Pulmonary artery endothelial cell (primary cell): Measurements from ENCODE around the gene NEU1. TPM values are rescaled to one million over a fixed set of nuclear protein-coding genes. Genes with fewer than 3 reads are reported as not detected.
"Not testable (repeated sequence)": the region's sequence is repeated elsewhere in the genome, so short reads cannot be mapped to it uniquely, and the experiment has no call there.

Experiments used
- DNase-seq: peaks from one replicate; pipeline ENCODE4 v3.0.0-alpha.2; 2011; ENCODE audit warnings: low read depth, low spot score
- total RNA-seq: library from RNA; depleted of rRNA; stranded (reverse); fragments of >200 nt; gene quantifications from 2 replicates; pipeline ENCODE4 v1.2.3, GENCODE V29; 2014

Gene NEU1
- total RNA-seq, 1 donor from 2014 or later = 54.3 TPM

- not testable (repeated sequence) for DNase-seq
Observed at GRCh38 chr6:31817929-31818511, 44.6 kb downstream of the NEU1 start.

GRCh38 chr6:31817133-31817928 lies 45.3 kb downstream of the NEU1 start:
- not testable (repeated sequence) for DNase-seq

- peak; percentile 91 for DNase-seq
Observed at GRCh38 chr6:31815025-31815838, 47.4 kb downstream of the NEU1 start, which contains the start of the genes HSPA1A and HSPA1L. Gene HSPA1A (plus strand): TSS chr6:31815543. CDS start chr6:31815757, 214 bp downstream. Gene HSPA1L (minus strand): TSS chr6:31815283. CDS start chr6:31811972, 3,311 bp downstream.

- DNase-seq = peak; percentile 92
Observed at GRCh38 chr6:31814677-31815024, 48.0 kb downstream of the NEU1 start.

- no peak for DNase-seq
Observed at GRCh38 chr6:31813465-31813849, 49.2 kb downstream of the NEU1 start.

- no peak for DNase-seq
Observed at GRCh38 chr6:31811645-31812044, 51.0 kb downstream of the NEU1 start.

- not testable (repeated sequence) for DNase-seq
Observed at GRCh38 chr6:31808599-31808998, 54.0 kb downstream of the NEU1 start.

Other genes starting within 250 kb of the NEU1 start
- not detected in 2 replicates for gene AIF1, start 247.6 kb downstream of the NEU1 start, total RNA-seq
- gene PRRC2A, start 242.1 kb downstream of the NEU1 start, total RNA-seq = 33.6 and 36.4 TPM in 2 replicates
- gene BAG6, start 210.2 kb downstream of the NEU1 start, total RNA-seq = 110 and 116 TPM in 2 replicates
- 0.40 and 0.46 TPM in 2 replicates for gene APOM, start 206.9 kb downstream of the NEU1 start, total RNA-seq
- gene C6orf47, start 202.0 kb downstream of the NEU1 start, total RNA-seq = 18.7 and 20.5 TPM in 2 replicates
- gene GPANK1, start 197.8 kb downstream of the NEU1 start, total RNA-seq = 12.1 and 12.5 TPM in 2 replicates
- 98.5 and 102 TPM in 2 replicates for gene CSNK2B, start 196.7 kb downstream of the NEU1 start, total RNA-seq
- 1.5 and 1.9 TPM in 2 replicates for gene LY6G5B, start 192.8 kb downstream of the NEU1 start, total RNA-seq
- gene LY6G5C, start 181.8 kb downstream of the NEU1 start, total RNA-seq = 0.86 and 0.88 TPM in 2 replicates
- 37.3 and 65.3 TPM in 2 replicates for gene ABHD16A, start 159.5 kb downstream of the NEU1 start, total RNA-seq
- not detected in 2 replicates for gene LY6G6F, start 156.0 kb downstream of the NEU1 start, total RNA-seq
- not detected in 2 replicates for gene LY6G6D, start 147.5 kb downstream of the NEU1 start, total RNA-seq
- not detected in 2 replicates for gene LY6G6C, start 141.1 kb downstream of the NEU1 start, total RNA-seq
- not detected in 2 replicates for gene MPIG6B, start 139.4 kb downstream of the NEU1 start, total RNA-seq
- gene DDAH2, start 133.5 kb downstream of the NEU1 start, total RNA-seq = 84.0 and 89.4 TPM in 2 replicates
- 860 and 926 TPM in 2 replicates for gene CLIC1, start 126.3 kb downstream of the NEU1 start, total RNA-seq
- 6.1 and 6.7 TPM in 2 replicates for gene MSH5, start 122.8 kb downstream of the NEU1 start, total RNA-seq
- gene SAPCD1, start 100.2 kb downstream of the NEU1 start, total RNA-seq = 0.78 and 0.92 TPM in 2 replicates
- under 0.01 and 0.11 TPM in 2 replicates for gene VWA7, start 85.5 kb downstream of the NEU1 start, total RNA-seq
- 73.2 and 74.0 TPM in 2 replicates for gene VARS1, start 67.1 kb downstream of the NEU1 start, total RNA-seq
- 45.8 and 55.3 TPM in 2 replicates for gene LSM2, start 55.9 kb downstream of the NEU1 start, total RNA-seq
- gene HSPA1L, start 47.5 kb downstream of the NEU1 start, total RNA-seq = 0.53 and 1.9 TPM in 2 replicates
- gene HSPA1A, start 47.3 kb downstream of the NEU1 start, total RNA-seq = 33.6 and 431 TPM in 2 replicates
- gene HSPA1B, start 35.1 kb downstream of the NEU1 start, total RNA-seq = 48.7 and 575 TPM in 2 replicates
- 0.07 TPM in 1 of 2 replicates, not detected in the other for gene SLC44A4, start 16.2 kb upstream of the NEU1 start, total RNA-seq
- gene EHMT2, start 34.9 kb upstream of the NEU1 start, total RNA-seq = 46.4 and 61.8 TPM in 2 replicates
- 3.5 and 5.2 TPM in 2 replicates for gene ZBTB12, start 39.3 kb upstream of the NEU1 start, total RNA-seq
- gene C2, start 64.9 kb upstream of the NEU1 start, total RNA-seq = not detected in 2 replicates
- gene CFB, start 83.3 kb upstream of the NEU1 start, total RNA-seq = 3.4 and 4.0 TPM in 2 replicates
- 110 and 121 TPM in 2 replicates for gene NELFE, start 96.2 kb upstream of the NEU1 start, total RNA-seq
- gene SKIC2, start 96.4 kb upstream of the NEU1 start, total RNA-seq = 42.9 and 49.6 TPM in 2 replicates
- gene DXO, start 109.3 kb upstream of the NEU1 start, total RNA-seq = 10.1 and 11.6 TPM in 2 replicates
- gene C4A, start 119.2 kb upstream of the NEU1 start, total RNA-seq = 0.46 and 1.3 TPM in 2 replicates
- gene C4B, start 152.0 kb upstream of the NEU1 start, total RNA-seq = 0.66 and 1.0 TPM in 2 replicates
- gene CYP21A2, start 175.6 kb upstream of the NEU1 start, total RNA-seq = not detected in 2 replicates
- gene TNXB, start 246.5 kb upstream of the NEU1 start, total RNA-seq = 0.21 and 0.73 TPM in 2 replicates